Heart right ventricle (tissue), 16 donors: ENCODE measurements around the gene KL. TPM values are rescaled to one million over a fixed set of nuclear protein-coding genes. Genes with fewer than 3 reads are reported as not detected.

ENCODE experiments used
- ATAC-seq, 8 donors: fragments of 200-7000 bp; cut with Tn5 transposase; one replicate each; pipeline ENCODE4 v1.9.1; 2020; ENCODE audit warnings: mild to moderate bottlenecking in 8 of 8, moderate library complexity in 8 of 8, moderate number of reproducible peaks in 1 of 8
- DNase-seq, 2 donors: peaks; one replicate each; pipeline ENCODE4 v3.0.0-alpha.2; 2020
- H3K27ac ChIP-seq, 10 donors: fragments of 200-600 bp; sonication (generic) in 2 of 10; one replicate each; pipeline versions ENCODE4 v1.5.0 to v1.8.0; 2020 to 2022; ENCODE audit warnings: mild to moderate bottlenecking in 3 of 10
- H3K27me3 ChIP-seq, 7 donors: fragments of 200-600 bp; one replicate each; pipeline ENCODE4 v1.8.0; 2021 to 2022; ENCODE audit warnings: mild to moderate bottlenecking in 2 of 7
- H3K36me3 ChIP-seq, 9 donors: fragments of 200-600 bp; sonication (generic) in 1 of 9; one replicate each; pipeline versions ENCODE4 v1.5.0 to v1.8.0; 2020 to 2022; ENCODE audit warnings: mild to moderate bottlenecking in 2 of 9
- H3K4me1 ChIP-seq, 9 donors: fragments of 200-600 bp; sonication (generic) in 1 of 9; one replicate each; pipeline versions ENCODE4 v1.5.0 to v1.8.0; 2020 to 2022; ENCODE audit warnings: mild to moderate bottlenecking in 4 of 9
- H3K4me3 ChIP-seq, 10 donors: fragments of 200-600 bp; sonication (generic) in 2 of 10; one replicate each; pipeline versions ENCODE4 v1.5.0 to v1.8.0; 2020 to 2022; ENCODE audit warnings: mild to moderate bottlenecking in 7 of 10, moderate library complexity in 2 of 10
- H3K9me3 ChIP-seq, 11 donors: fragments of 200-600 bp in 10 of 11; sonication (generic) in 2 of 11; one replicate each; pipeline versions ENCODE4 v1.5.0 to v1.8.0; 2013 to 2022; ENCODE audit warnings: mild to moderate bottlenecking in 2 of 11, control low read depth in 1 of 11, moderate library complexity in 1 of 11
- WGBS, 2 donors: extraction: QIAGEN DNeasy Blood & Tissue Kit; methylation state at CpG; one replicate each; pipeline ENCODE4 v1.1.7; 2013; ENCODE audit warnings: inconsistent platforms in 1 of 2; 5-methylcytosine and 5-hydroxymethylcytosine counted together
- intact Hi-C, 10 donors: fragments of 100-400 bp; cut with DNase I; formaldehyde crosslinking; loops; one replicate each; pipeline versions ENCODE4 v1.11.1 to v1.14.2; 2022
- polyA plus RNA-seq, 2 donors: library from polyadenylated mRNA; stranded (reverse); fragments of 200-250 nt; gene quantifications; one replicate each; pipeline ENCODE4 v1.2.3, GENCODE V29; 2013
- total RNA-seq, 10 donors: library from RNA; stranded (reverse); fragmentation: NEBNext Ultra II Directional in 3 of 10; extraction: Animal tissue kit (Norgen Biotek cat#: 25700) in 3 of 10; gene quantifications; one replicate each; pipeline versions ENCODE4 v1.2.1 to v1.2.4, GENCODE V29; 2021 to 2023
- TF ChIP-seq, protein P1 (sequence below), 9 donors: fragments of 200-600 bp; sonication (generic) in 2 of 9; IDR thresholded peaks; one replicate each; pipeline versions ENCODE4 v1.5.0 to v1.8.0; 2021 to 2022; ENCODE audit warnings: antibody characterized with exemption in 9 of 9, mild to moderate bottlenecking in 5 of 9, moderate library complexity in 1 of 9
- donor health status: Arrhythmogenic right ventricular cardiomyopathy.
- donor health status: ischemic (EF 13 %, LVEDD 7.1; RV severe dilation, severe dysfunction).
- donor health status: healthy with polysubstance abuse.
- donor health status: DM: no; HTN: yes; CAD: no.
- donor health status: DM: no; HTN: no; CAD: no.
- donor health status: ischemic (EF 25% LVEDD 6.9; RV normal size, moderate dysfunction).
- donor health status: ischemic (EF 25% LVEDD 5.7; RV mildly dilated, moderate dysfunction).
- donor health status: healthy.
- donor health status: DM: yes; HTN: yes; CAD: no.
- donor health status: Ischemic cardiomyopathy.
- donor health status: ischemic (EF 35%, LVEDD 5.7; RV mildly dilated, moderate dysfunction).
- donor health status: nonischemic (EF 11% LVEDD 7.7; RV severe dilation, severe dysfunction).
- donor health status: DM: yes; HTN: yes; CAD: no.
- donor health status: PGD.
- donor health status: ischemic (EF 29% LVEDD 5.4; RV normal size, mild dysfunction).
- donor health status: nonischemic (EF 23%, LVEDD 6.1; RV moderate dilation, normal function).

Gene KL
- total and polyA plus RNA-seq, 12 donors, result 0.80 to 2.7 (median 1.3) TPM

DNA sequence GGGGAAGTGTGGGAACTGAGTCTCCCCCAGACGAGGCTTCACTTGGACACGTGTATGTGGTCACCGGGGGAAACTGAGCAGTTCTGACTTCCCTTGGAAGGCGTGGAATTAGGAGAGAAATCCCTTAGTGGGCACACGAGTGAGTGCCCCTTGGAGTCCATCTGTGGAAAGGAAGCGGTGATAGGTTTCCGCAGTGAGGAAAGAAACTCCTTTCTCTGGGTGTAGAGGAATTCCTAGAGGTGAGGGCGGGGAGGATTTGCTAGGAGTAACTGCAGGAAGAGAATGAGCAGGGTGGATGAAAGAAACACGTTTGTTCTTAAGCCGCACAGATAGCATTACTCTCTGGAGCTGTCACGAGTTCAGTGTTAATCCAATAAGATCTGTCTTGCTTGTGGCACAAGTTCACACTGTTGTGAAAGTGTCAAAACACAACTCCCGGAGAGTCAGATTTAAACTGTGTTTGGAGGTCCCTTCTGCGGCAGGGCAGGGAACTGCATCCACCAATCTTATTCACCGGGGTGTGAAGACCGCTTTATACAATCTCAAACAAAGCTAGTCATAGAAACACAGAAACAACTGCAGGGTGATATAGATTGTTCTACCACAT lies 1.2 kb downstream of the KL start:
- H3K9me3 ChIP-seq, result no peaks in the 10 kb centered on the region
- peaks cover 0 to 38% (median 0%) of the 10 kb centered on the region in 7 donors for H3K27me3 ChIP-seq
- H3K4me1 ChIP-seq, result peaks cover 0 to 44% (median 17%) of the 10 kb centered on the region in 9 donors
- peak overlapping the region; percentile 78 to 95 (median 91) for H3K27ac ChIP-seq
- intact Hi-C loops, result loop anchor here in 4 of 10 donors (2.0 to 10.0 kb wide), 6 partner anchors 45 to 525 kb away; partner anchors contain the start of gene PDS5B (in 3 of the 4)
- ATAC-seq, result peak; percentile 72 to 86 (median 82)
- H3K4me3 ChIP-seq, result peak overlapping the region; percentile 55 to 71 (median 64)
- DNase-seq, result peak; percentile 35 to 62
- no peaks in the 10 kb centered on the region for H3K36me3 ChIP-seq
- TF ChIP-seq, protein P1, sequence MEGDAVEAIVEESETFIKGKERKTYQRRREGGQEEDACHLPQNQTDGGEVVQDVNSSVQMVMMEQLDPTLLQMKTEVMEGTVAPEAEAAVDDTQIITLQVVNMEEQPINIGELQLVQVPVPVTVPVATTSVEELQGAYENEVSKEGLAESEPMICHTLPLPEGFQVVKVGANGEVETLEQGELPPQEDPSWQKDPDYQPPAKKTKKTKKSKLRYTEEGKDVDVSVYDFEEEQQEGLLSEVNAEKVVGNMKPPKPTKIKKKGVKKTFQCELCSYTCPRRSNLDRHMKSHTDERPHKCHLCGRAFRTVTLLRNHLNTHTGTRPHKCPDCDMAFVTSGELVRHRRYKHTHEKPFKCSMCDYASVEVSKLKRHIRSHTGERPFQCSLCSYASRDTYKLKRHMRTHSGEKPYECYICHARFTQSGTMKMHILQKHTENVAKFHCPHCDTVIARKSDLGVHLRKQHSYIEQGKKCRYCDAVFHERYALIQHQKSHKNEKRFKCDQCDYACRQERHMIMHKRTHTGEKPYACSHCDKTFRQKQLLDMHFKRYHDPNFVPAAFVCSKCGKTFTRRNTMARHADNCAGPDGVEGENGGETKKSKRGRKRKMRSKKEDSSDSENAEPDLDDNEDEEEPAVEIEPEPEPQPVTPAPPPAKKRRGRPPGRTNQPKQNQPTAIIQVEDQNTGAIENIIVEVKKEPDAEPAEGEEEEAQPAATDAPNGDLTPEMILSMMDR (IDR thresholded peaks at IDR 0.05), result peak; percentile 27 to 75 (median 62)
- WGBS, 2 donors, result 35% methylated on average over 15 of the region's 15 CpGs

DNA sequence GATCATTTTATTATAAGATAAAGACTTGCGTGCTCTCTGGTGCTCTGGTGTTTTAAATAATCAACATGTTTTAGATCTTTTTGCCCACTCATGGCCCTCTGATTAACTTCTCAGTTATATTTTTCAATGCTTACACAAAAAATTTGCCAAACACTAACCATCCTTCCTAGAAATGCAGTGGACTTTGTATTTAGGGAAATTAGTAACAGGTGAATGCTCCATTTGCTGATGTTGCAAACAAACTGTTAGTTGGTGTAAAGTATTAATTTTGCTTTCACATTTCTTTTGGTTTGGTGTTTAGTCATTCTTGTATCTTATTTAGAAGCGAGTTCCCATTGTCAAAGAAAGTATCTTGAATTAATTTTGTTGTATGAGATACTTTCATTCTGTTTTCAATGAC lies 2.7 kb downstream of the KL start:
- no peaks in the 10 kb centered on the region for H3K9me3 ChIP-seq
- no peaks in the 10 kb centered on the region for H3K36me3 ChIP-seq
- TF ChIP-seq, protein P1 (IDR thresholded peaks at IDR 0.05), result no peak
- intact Hi-C loops, result loop anchor here in 4 of 10 donors (5.0 to 10.0 kb wide), 5 partner anchors 47 to 523 kb away; partner anchors contain the start of gene PDS5B (in 2 of the 4)
- DNase-seq, result no peak
- no peak overlapping the region for H3K4me3 ChIP-seq
- peaks cover 0 to 43% (median 17%) of the 10 kb centered on the region in 9 donors for H3K4me1 ChIP-seq
- WGBS, 2 donors, result 98% methylated on average over 2 of the region's 2 CpGs
- ATAC-seq, result no peak
- peaks cover 0 to 33% (median 0%) of the 10 kb centered on the region in 7 donors for H3K27me3 ChIP-seq
- no peak overlapping the region for H3K27ac ChIP-seq

DNA sequence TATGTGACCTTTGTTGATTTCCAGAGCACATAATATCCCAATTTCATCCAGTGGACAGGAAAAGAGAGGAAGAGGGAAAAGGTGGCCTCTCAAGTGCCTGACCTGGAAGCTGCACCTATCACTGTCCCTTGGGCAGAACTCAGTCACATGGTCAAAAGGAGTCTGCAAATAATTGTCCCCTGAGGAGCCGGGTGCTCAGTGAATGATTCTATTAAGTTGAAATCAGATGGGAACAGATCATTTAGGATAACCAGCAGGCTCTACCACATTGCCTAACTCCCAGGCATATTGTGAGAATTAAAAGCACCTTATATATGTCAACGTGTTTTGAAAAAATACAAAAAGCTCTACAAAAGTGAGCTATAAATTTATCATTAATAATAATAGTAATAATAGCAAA lies 6.8 kb downstream of the KL start:
- no peaks in the 10 kb centered on the region for H3K9me3 ChIP-seq
- no peak overlapping the region for H3K4me3 ChIP-seq
- TF ChIP-seq, protein P1 (IDR thresholded peaks at IDR 0.05), result no peak
- WGBS, 2 donors, result 94 to 95% methylated on average over 2 of the region's 2 CpGs
- H3K27ac ChIP-seq, result no peak overlapping the region
- ATAC-seq (no peak), DNase-seq (no peak)
- H3K27me3 ChIP-seq, result no peaks in the 10 kb centered on the region
- H3K36me3 ChIP-seq, result no peaks in the 10 kb centered on the region
- H3K4me1 ChIP-seq, result peaks cover 0 to 18% (median 7%) of the 10 kb centered on the region in 9 donors
- intact Hi-C loops, result loop anchor here in 1 of 10 donors (10.0 kb wide), 1 partner anchor 292 kb away; no protein-coding TSS in a partner anchor

DNA sequence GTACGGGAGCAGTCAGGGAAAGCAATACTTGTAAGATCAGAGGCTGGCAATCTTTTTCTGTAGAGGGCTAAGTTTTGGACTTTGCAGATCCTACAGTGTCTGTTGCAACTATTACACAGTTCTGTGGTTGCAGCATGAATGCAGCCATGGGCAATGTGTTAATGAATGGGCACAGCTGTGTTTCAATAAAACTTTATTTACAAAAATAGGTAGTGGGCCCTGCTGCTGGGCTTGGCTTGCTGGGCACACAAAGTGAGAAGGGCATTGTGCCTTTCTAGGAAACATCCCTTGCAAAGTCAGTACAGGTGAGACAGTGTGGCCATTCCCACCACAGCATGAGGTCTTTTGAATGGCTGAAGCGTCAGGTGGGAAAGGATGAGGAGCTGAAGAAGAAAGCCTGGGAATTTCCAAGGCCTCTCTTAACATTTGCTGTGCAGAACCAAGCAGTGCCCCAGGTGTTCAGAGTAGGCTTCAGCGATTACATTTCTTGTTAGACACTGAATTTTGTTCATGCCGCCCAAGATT lies 9.1 kb downstream of the KL start:
- Histone ChIP-seq H3K27ac (no peak overlapping the region), H3K9me3 (no peaks in the 10 kb centered on the region), H3K27me3 (no peaks in the 10 kb centered on the region), H3K4me3 (no peak overlapping the region), H3K36me3 (no peaks in the 10 kb centered on the region), H3K4me1 (peaks cover 0 to 16% (median 4%) of the 10 kb centered on the region in 9 donors)
- ATAC-seq (no peak), DNase-seq (no peak)
- WGBS, 2 donors, result 73 to 74% methylated on average over 4 of the region's 4 CpGs
- TF ChIP-seq, protein P1 (IDR thresholded peaks at IDR 0.05), result no peak
- intact Hi-C loops, result loop anchor here in 1 of 10 donors (10.0 kb wide), 1 partner anchor 290 kb away; no protein-coding TSS in a partner anchor
